ENCODE results near the gene ENTPD1. TPM values are rescaled to one million over a fixed set of nuclear protein-coding genes. Genes with fewer than 3 reads are reported as not detected.

The ENTPD1 gene
- polyA plus RNA-seq, 3 donors = 1.6 to 8.8 (median 7.2) TPM

- H3K27ac ChIP-seq (ENCODE audit: low read depth, low read length) = no peak overlapping the region
- WGBS, 3 donors = 76 to 85% (median 78%) methylated on average over 2 of the region's 2 CpGs
Measured at GRCh38 chr10:95815133-95815532, 59.2 kb downstream of the ENTPD1 start.

DNA sequence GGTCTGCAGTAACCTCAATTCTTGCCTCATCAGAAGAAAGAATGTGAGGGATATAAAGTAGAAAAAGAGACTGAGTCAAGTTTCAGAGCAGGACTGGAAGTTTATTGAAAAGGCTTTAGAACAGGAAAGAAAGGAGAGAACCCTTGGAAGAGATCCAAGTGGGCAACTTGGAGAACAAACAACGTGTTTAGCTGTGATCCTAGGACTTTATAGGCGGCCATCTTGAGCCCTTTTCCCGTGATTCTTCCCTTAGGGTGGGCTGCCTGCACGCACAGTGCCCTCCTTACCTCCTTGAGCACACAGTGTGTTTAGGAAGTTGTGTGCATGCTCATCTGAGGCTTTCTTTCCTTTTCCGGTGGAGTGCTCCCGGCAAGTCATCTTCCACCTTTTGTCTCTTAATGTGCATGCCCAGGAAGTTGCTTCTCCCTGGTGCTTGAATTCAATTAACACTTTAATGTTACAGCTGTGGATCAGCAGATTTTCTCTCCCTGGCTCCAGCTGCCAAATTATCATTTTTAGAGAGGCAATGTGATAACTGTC, 59.8 kb downstream of the ENTPD1 start:
- H3K27ac ChIP-seq (ENCODE audit: low read depth, low read length) = no peak overlapping the region
- WGBS, 3 donors = 67 to 78% (median 69%) methylated on average over 6 of the region's 6 CpGs

DNA sequence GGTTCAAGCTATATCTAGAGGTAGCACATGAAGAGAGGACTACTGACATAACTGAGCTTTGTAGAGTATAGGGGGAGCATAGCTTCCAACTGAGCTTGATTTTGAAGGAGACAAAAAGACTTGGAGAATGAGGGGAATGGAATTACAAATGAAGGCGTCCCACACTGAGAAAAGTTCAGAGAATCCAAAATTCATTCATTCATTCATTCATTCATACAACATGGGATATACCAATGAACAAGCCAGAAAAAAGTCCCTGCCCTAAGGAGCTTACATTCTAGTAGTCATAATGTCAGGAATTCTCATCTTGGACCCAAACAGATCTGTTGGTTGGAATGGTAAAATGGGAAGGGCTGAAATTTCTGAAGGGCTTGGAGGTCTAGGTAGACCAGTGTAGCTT, 62.0 kb downstream of the ENTPD1 start:
- no peak overlapping the region for H3K27ac ChIP-seq (ENCODE audit: low read depth, low read length)
- WGBS, 3 donors = 70 to 96% (median 95%) methylated on average over 1 of the region's 1 CpG

DNA sequence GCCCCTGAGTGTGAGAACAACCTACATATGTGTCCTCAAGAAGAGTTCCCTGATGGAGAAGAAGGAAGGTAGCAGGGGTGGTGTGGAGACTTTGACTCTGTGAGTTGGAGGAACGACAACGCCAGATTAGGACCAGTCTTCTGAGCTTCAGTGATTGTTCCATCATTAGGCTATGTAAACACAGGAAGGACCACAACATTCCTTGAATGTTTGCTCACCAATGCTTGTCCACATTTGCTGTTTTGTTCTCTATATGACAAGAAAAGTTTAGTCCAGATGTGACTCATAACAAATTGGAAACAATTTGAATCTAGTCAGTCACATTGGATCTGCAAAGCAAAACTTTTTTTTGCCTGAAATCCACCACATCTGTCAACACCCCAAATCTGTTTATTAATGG, 62.7 kb downstream of the ENTPD1 start:
- WGBS, 3 donors = 22 to 71% (median 56%) methylated on average over 2 of the region's 2 CpGs
- no peak overlapping the region for H3K27ac ChIP-seq (ENCODE audit: low read depth, low read length)

DNA sequence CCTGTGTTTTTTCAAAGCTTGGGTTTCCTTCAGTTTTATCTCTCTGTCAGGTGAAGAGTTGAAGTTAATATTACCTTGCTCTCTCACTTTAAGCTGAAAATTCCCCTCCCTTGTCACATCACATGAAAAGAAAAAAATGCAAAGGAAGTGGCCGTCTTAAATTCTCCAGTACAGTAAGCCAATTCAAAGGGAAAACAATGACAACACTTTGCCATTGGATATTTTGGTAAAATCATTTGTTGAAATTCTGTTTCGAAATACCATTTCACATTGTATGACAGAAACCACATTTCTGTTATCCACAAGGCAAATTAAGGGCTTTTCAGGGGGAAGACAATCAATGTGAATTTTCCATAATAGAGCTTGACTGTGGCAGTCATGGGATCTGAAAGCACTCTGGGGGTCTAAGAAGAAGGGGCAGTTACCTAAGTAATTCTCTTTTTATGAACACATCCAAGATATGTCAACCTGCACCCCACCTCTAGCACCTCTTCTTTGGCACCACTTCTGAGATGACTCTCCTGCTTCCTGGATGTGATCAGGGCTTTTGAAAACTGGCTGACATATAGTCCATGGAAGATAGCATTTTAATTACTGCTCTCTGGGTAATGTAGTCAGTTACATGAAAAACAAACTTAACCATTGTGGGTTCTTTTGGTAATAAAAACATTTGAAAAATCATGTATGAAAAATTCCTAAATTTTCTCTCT, 63.8 kb downstream of the ENTPD1 start:
- 23 to 43% (median 33%) methylated on average over 2 of the region's 2 CpGs for WGBS, 3 donors
- no peak overlapping the region for H3K27ac ChIP-seq (ENCODE audit: low read depth, low read length)

DNA sequence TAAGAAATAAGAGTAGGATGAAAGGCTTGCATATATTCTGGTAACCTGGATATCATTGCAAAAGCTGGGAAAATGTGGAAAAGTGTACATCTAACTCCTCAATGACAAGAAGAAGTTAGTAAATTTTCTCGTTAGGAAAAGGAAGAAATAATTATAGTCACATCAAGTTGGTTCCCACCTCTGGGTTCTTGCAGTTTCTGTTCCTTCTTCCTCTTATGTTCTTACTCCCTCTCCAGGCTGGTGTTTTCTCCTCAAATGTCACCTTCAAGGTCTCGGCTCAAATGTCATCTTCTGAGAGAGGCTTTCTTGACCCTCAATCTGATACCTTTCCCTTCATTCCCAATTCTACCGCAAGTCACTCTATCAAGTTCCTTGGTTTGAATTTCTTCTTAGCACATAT, 64.4 kb downstream of the ENTPD1 start:
- WGBS, 3 donors = 55 to 80% (median 62%) methylated on average over 3 of the region's 3 CpGs
- H3K27ac ChIP-seq (ENCODE audit: low read depth, low read length) = no peak overlapping the region

DNA sequence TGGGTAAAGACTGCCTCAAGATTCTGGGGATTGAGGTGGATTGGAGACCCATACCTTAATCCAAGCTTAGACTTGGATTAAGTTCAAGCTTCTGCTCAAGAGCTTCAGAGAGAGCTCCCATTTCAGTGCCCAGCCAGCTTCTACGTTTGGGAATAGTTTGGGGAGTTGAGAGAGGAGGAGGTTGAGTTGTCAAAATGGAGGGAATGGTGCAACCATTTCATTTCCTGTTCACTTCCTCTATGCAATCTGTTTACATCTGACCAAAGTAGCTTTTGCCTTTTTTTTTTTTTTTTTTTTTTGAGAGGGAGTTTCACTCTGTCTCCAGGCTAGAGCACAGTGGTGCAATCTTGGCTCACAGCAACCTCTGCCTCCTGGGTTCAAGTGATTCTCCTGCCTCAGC, 65.8 kb downstream of the ENTPD1 start:
- 36 to 56% (median 52%) methylated on average over 1 of the region's 1 CpG for WGBS, 3 donors
- H3K27ac ChIP-seq (ENCODE audit: low read depth, low read length) = no peak overlapping the region

DNA sequence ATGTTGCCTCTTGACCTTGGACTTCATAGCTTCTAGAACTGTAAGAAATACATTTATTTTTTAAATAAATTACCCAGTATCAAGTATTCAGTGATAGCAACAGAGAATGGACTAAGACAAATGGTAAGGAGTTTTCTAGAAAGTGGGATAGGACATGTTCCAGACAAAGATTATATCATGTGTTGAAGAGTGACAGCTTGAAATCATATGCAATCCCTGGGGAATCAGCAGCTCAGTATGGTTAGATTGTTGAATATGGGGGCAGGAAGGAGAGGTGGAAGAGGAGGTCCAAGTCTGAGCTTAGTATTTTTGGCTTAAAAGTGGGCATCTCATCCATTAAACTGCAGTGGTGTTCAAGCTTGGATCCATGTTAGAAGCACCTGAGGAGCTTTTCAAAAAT, 74.1 kb downstream of the ENTPD1 start:
- no peak overlapping the region for H3K27ac ChIP-seq (ENCODE audit: low read depth, low read length)

- WGBS, 3 donors = 94 to 98% (median 97%) methylated on average over 3 of the region's 3 CpGs
- H3K27ac ChIP-seq (ENCODE audit: low read depth, low read length) = no peak overlapping the region
Measured at GRCh38 chr10:95831076-95831475, 75.1 kb downstream of the ENTPD1 start.

- H3K27ac ChIP-seq (ENCODE audit: low read depth, low read length) = no peak overlapping the region
Measured at GRCh38 chr10:95831515-95831914, 75.6 kb downstream of the ENTPD1 start.

DNA sequence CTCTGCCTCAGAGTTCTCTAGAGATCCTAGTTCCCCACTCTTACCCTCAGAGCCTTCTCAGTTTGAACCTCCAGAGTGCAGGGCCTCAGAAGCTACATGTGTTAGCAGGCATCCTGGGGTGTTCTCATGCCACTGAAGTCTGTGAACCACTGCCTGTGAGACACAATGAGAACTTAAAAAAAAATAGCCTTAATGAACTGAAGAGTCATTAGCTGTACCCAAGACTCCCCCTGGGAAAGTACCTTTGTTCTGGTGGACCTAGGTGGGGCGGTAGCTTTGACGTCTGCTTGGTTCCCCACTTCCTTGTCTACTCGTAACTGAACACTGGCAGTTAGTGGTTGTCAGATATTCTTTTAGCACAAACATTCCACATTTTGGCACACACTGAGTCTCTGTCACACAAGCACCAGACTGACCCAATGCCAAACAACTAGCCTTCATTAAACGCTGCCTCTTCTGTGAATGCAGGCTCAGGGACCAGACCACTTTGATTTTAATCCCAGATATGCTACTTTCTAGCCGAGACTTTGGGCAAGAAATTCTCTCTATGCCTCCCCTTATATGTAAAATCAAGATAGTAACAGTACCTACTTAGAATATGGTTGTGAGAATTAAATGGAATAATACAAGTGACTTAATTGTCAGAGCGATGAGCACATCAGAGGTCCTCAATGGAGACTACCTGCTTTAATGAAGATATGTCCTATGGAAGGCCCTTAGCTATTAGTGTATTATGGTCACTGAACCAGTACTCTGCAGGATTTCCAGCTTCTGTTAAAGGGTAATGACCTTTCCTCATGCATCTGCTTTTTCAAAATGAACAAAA, 76.5 kb downstream of the ENTPD1 start:
- WGBS, 3 donors = 67 to 81% (median 73%) methylated on average over 6 of the region's 6 CpGs

DNA sequence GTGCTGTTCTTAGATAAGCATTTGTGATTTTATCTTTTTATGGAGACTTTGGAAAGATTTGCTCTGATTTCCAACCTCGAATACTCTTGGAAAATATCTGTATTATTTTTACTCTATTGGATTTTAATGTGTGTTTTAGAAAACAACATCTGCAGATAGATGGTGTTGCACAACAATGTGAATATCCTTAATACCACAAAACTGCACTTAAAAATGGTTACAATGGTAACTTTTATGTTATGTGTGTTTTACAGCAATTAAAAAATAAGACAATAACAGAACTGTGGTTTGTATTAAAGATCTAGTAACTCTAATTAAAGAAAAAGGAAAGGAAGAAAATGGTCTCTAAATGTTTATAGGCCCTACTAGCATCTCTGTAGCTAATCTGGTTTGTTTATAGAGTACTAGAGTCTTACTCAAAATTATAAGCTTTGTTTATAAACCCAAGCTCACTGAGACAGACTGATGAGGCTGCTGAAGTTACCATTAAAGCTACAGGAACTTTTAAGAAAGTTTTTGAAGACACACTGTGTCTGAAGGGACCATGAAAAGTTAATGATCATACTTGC, 77.2 kb downstream of the ENTPD1 start:
- 31 to 70% (median 51%) methylated on average over 1 of the region's 1 CpG for WGBS, 3 donors
- H3K27ac ChIP-seq (ENCODE audit: low read depth, low read length) = no peak overlapping the region

More for the DNA sequence above, 76.5 kb downstream of the ENTPD1 start:
- H3K27ac ChIP-seq (ENCODE audit: low read depth, low read length) = no peak overlapping the region

DNA sequence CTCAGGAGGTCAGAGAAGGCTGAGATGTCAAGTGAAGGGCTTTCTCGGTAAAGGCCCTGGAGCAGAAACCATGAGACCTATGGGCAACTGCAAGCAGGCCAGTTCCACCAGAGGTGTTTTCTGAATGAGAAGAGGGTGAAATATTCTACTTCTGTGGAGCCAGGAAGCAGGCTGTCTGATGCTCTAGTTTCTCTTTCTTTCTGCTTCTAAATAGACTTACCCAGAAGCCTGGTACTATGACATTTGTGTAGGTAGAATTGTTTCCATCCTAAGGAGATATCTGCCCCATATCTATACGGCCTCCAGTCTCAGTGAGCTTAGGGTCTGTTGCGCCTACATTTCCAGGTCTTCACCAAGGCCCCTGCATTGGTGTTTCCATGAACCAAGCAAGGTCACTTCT, 78.4 kb downstream of the ENTPD1 start:
- H3K27ac ChIP-seq (ENCODE audit: low read depth, low read length) = no peak overlapping the region
- WGBS, 3 donors = 86 to 96% (median 94%) methylated on average over 3 of the region's 3 CpGs

DNA sequence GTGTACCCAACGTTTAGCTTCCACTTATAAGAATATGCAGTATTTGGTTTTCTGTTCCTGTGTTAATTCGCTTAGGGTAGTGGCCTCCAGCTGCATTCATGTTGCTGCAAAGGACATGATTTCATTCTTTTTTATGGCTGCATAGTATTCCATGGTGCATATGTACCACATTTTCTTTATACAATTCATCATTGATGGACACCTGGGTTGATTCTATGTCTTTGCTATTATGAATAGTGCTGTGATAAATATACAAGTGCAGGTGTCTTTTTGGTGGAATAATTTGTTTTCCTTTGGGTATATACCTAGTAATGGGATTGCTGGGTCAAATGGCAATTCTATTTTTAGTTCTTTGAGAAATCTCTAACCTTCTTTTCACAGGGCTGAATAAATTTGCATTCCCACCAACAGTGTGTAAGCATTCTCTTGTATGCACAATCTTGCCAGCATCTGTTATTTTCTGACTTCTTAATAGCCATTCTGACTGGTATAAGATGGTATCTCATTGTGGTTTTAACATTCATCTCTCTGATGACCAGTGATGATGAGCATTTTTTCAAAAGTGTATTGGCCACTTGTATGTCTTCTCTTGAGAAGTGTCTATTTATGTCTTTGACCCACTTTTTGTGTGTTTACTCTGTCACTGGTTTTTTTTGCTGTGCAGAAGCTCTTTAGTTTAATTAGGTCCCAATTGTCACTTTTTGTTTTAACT, 79.3 kb downstream of the ENTPD1 start:
- H3K27ac ChIP-seq (ENCODE audit: low read depth, low read length) = no peak overlapping the region
- WGBS, 3 donors = 75 to 97% (median 92%) methylated on average over 2 of the region's 2 CpGs

DNA sequence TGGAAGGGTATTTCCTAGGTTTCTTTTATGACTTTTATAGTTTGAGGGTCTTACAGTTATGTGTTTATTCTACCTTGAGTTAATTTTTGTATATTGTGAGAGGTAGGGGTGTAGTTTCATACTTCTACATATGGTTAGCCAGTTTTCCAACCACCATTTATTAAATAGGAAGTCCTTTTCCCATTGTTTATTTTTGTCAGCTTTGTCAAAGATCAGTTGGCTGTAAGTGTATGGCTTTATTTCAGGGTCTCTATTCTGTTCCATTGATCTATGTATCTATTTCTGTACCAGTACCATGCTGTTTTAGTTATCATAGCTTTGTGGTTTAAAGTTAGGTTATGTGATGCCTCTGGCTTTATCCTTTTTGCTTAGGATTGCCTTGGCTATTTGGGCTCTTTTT, 79.9 kb downstream of the ENTPD1 start:
- no peak overlapping the region for H3K27ac ChIP-seq (ENCODE audit: low read depth, low read length)

- WGBS, 3 donors = 54 to 58% (median 55%) methylated on average over 5 of the region's 5 CpGs
- no peak overlapping the region for H3K27ac ChIP-seq (ENCODE audit: low read depth, low read length)
Measured at GRCh38 chr10:95836610-95837355, 80.8 kb downstream of the ENTPD1 start.

DNA sequence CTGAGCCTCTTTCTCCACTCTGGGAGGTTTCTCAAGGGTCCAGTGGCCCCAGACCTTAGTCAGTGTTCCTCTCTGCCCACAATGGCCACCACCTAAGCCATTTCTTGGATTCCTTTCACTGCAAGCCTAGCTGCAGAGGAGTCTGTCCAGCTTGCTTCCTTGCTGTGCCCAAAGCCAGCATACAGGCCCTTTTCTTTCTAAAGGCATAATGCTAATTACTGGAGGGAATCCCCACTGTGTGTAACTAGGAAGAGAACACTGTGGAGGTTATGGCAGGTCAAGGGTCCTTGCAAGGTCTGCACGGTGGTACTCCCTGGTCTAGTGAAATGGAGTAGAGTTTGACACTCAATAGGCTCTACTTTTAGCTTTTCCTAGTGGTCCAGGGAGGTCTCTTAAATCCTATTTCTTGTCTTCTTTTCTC, 81.4 kb downstream of the ENTPD1 start:
- H3K27ac ChIP-seq (ENCODE audit: low read depth, low read length) = no peak overlapping the region
- 56 to 88% (median 74%) methylated on average over 1 of the region's 1 CpG for WGBS, 3 donors

- 75 to 90% (median 81%) methylated on average over 3 of the region's 3 CpGs for WGBS, 3 donors
- no peak overlapping the region for H3K27ac ChIP-seq (ENCODE audit: low read depth, low read length)
Measured at GRCh38 chr10:95837783-95838182, 81.8 kb downstream of the ENTPD1 start.

All from adipose tissue (tissue), 3 donors.